ENCODE data around the gene BACE1-AS.
"Not testable (repeated sequence)": the region's sequence is repeated elsewhere in the genome, so short reads cannot be mapped to it uniquely, and the experiment has no call there.

The BACE1-AS gene

GRCh38 chr11:117290809-117291396 is at the start of gene BACE1-AS:
TSS of gene BACE1-AS (plus strand) at chr11:117291346.
- H3K27me3 ChIP-seq: no peaks in the 10 kb centered on the region
- no peak within 1 kb of the TSS for H3K27ac ChIP-seq
- H3K4me1 ChIP-seq: no peaks in the 10 kb centered on the region
- no peaks in the 10 kb centered on the region for H4K20me1 ChIP-seq
- no peaks in the 10 kb centered on the region for H3K9me3 ChIP-seq
- H3K9ac ChIP-seq: no peak within 1 kb of the TSS
- H3K4me3 ChIP-seq: no peak within 1 kb of the TSS
- H3K4me2 ChIP-seq: no peak within 1 kb of the TSS
- TF ChIP-seq Cebpa-rat (IDR thresholded peaks at IDR 0.05): no peak
- peaks cover 86% of the 10 kb centered on the region for H3K36me3 ChIP-seq

- H3K27ac ChIP-seq: no peak overlapping the region
- TF ChIP-seq Cebpa-rat (IDR thresholded peaks at IDR 0.05): no peak
- H3K9me3 ChIP-seq: no peaks in the 10 kb centered on the region
- no peak overlapping the region for H3K4me2 ChIP-seq
- no peaks in the 10 kb centered on the region for H3K4me1 ChIP-seq
- H3K27me3 ChIP-seq: no peaks in the 10 kb centered on the region
- H4K20me1 ChIP-seq: no peaks in the 10 kb centered on the region
- no peak overlapping the region for H3K9ac ChIP-seq
- H3K36me3 ChIP-seq: peaks cover 86% of the 10 kb centered on the region
- no peak overlapping the region for H3K4me3 ChIP-seq
These were observed 42.8 kb upstream of the BACE1-AS start for GRCh38 chr11:117248341-117248740.

GRCh38 chr11:117249571-117249970 is 41.6 kb upstream of the BACE1-AS start:
- H4K20me1 ChIP-seq: no peaks in the 10 kb centered on the region
- no peak overlapping the region for H3K27ac ChIP-seq
- no peak overlapping the region for H3K9ac ChIP-seq
- H3K36me3 ChIP-seq: peaks cover 80% of the 10 kb centered on the region
- H3K4me3 ChIP-seq: no peak overlapping the region
- TF ChIP-seq Cebpa-rat (IDR thresholded peaks at IDR 0.05): no peak
- no peak overlapping the region for H3K4me2 ChIP-seq
- no peaks in the 10 kb centered on the region for H3K4me1 ChIP-seq
- no peaks in the 10 kb centered on the region for H3K9me3 ChIP-seq
- no peaks in the 10 kb centered on the region for H3K27me3 ChIP-seq

- no peaks in the 10 kb centered on the region for H3K4me1 ChIP-seq
- H3K27ac ChIP-seq: no peak overlapping the region
- H3K27me3 ChIP-seq: no peaks in the 10 kb centered on the region
- no peak overlapping the region for H3K4me2 ChIP-seq
- no peaks in the 10 kb centered on the region for H4K20me1 ChIP-seq
- H3K9ac ChIP-seq: no peak overlapping the region
- no peak overlapping the region for H3K4me3 ChIP-seq
- no peaks in the 10 kb centered on the region for H3K9me3 ChIP-seq
- H3K36me3 ChIP-seq: peaks cover 61% of the 10 kb centered on the region
- TF ChIP-seq Cebpa-rat (IDR thresholded peaks at IDR 0.05): no peak
These were observed 39.6 kb upstream of the BACE1-AS start for GRCh38 chr11:117251506-117251905.

GRCh38 chr11:117255966-117256365 is 35.2 kb upstream of the BACE1-AS start:
- TF ChIP-seq Cebpa-rat (IDR thresholded peaks at IDR 0.05): no peak
- H4K20me1 ChIP-seq: no peaks in the 10 kb centered on the region
- no peak overlapping the region for H3K4me3 ChIP-seq
- H3K9me3 ChIP-seq: no peaks in the 10 kb centered on the region
- H3K27ac ChIP-seq: no peak overlapping the region
- H3K27me3 ChIP-seq: no peaks in the 10 kb centered on the region
- H3K4me2 ChIP-seq: no peak overlapping the region
- no peak overlapping the region for H3K9ac ChIP-seq
- peaks cover 29% of the 10 kb centered on the region for H3K36me3 ChIP-seq
- no peaks in the 10 kb centered on the region for H3K4me1 ChIP-seq

GRCh38 chr11:117256573-117256972 is 34.6 kb upstream of the BACE1-AS start:
- Histone ChIP-seq H3K36me3 (peaks cover 35% of the 10 kb centered on the region), H3K4me1 (no peaks in the 10 kb centered on the region), H3K27ac (no peak overlapping the region), H4K20me1 (no peaks in the 10 kb centered on the region), H3K4me3 (no peak overlapping the region), H3K9me3 (no peaks in the 10 kb centered on the region), H3K4me2 (no peak overlapping the region), H3K27me3 (no peaks in the 10 kb centered on the region), H3K9ac (no peak overlapping the region)
- TF ChIP-seq Cebpa-rat (IDR thresholded peaks at IDR 0.05): no peak

- no peak overlapping the region for H3K9ac ChIP-seq
- no peaks in the 10 kb centered on the region for H3K27me3 ChIP-seq
- no peak overlapping the region for H3K4me3 ChIP-seq
- no peak overlapping the region for H3K4me2 ChIP-seq
- no peak overlapping the region for H3K27ac ChIP-seq
- H3K36me3 ChIP-seq: peaks cover 35% of the 10 kb centered on the region
- H4K20me1 ChIP-seq: no peaks in the 10 kb centered on the region
- no peaks in the 10 kb centered on the region for H3K9me3 ChIP-seq
- TF ChIP-seq Cebpa-rat (IDR thresholded peaks at IDR 0.05): no peak
- no peaks in the 10 kb centered on the region for H3K4me1 ChIP-seq
These were observed 32.6 kb upstream of the BACE1-AS start for GRCh38 chr11:117258576-117258975.

GRCh38 chr11:117259417-117259816 is 31.7 kb upstream of the BACE1-AS start:
- no peaks in the 10 kb centered on the region for H4K20me1 ChIP-seq
- H3K4me3 ChIP-seq: no peak overlapping the region
- no peak for TF ChIP-seq Cebpa-rat (IDR thresholded peaks at IDR 0.05)
- no peak overlapping the region for H3K27ac ChIP-seq
- H3K4me1 ChIP-seq: no peaks in the 10 kb centered on the region
- H3K4me2 ChIP-seq: no peak overlapping the region
- no peaks in the 10 kb centered on the region for H3K27me3 ChIP-seq
- H3K9me3 ChIP-seq: no peaks in the 10 kb centered on the region
- no peak overlapping the region for H3K9ac ChIP-seq
- H3K36me3 ChIP-seq: peaks cover 34% of the 10 kb centered on the region

- H4K20me1 ChIP-seq, H3K9ac ChIP-seq, H3K9me3 ChIP-seq, H3K4me1 ChIP-seq, H3K4me2 ChIP-seq, H3K27me3 ChIP-seq, H3K27ac ChIP-seq, H3K4me3 ChIP-seq: not testable (repeated sequence)
- peaks cover 68% of the 10 kb centered on the region for H3K36me3 ChIP-seq
These were observed 26.4 kb upstream of the BACE1-AS start for GRCh38 chr11:117264624-117265323.

GRCh38 chr11:117265745-117266144 is 25.4 kb upstream of the BACE1-AS start:
- peaks cover 66% of the 10 kb centered on the region for H3K36me3 ChIP-seq
- H3K27me3 ChIP-seq: no peaks in the 10 kb centered on the region
- no peaks in the 10 kb centered on the region for H3K9me3 ChIP-seq
- H4K20me1 ChIP-seq: no peaks in the 10 kb centered on the region
- no peak for TF ChIP-seq Cebpa-rat (IDR thresholded peaks at IDR 0.05)
- no peak overlapping the region for H3K4me3 ChIP-seq
- no peak overlapping the region for H3K9ac ChIP-seq
- no peak overlapping the region for H3K4me2 ChIP-seq
- no peak overlapping the region for H3K27ac ChIP-seq
- no peaks in the 10 kb centered on the region for H3K4me1 ChIP-seq
